HL-60 (cell line): ENCODE data around the gene AMFR.

Source experiments
- DNase-seq, 2 experiments: peaks; one replicate each; pipeline ENCODE4 v3.0.0-alpha.2; 2010 to 2020; ENCODE audit warnings: low read depth in 1 of 2, low spot score in 1 of 2
- H3K27ac ChIP-seq: fragments of 250-450 bp; sonication (Bioruptor Pico); replicated peaks from 2 replicates; pipeline ENCODE4 v1.5.1; 2020; ENCODE audit warnings: mild to moderate bottlenecking, moderate library complexity
- H3K27me3 ChIP-seq: fragments of 250-450 bp; sonication (Bioruptor Pico); 2 replicates; pipeline ENCODE4 v1.5.1; 2021; ENCODE audit warnings: mild to moderate bottlenecking, moderate library complexity; ENCODE audit not compliant: insufficient read depth, poor library complexity, severe bottlenecking
- H3K4me3 ChIP-seq: replicated peaks from 2 replicates; pipeline ENCODE4 v1.5.1; 2011; ENCODE audit warnings: mild to moderate bottlenecking, control low read depth, low read length; ENCODE audit not compliant: insufficient read depth
- CTCF ChIP-seq: IDR thresholded peaks from one replicate; pipeline ENCODE4 v1.5.1; 2011; ENCODE audit warnings: low read length, control low read depth, inconsistent platforms; ENCODE audit not compliant: insufficient read depth
- GABPA ChIP-seq: IDR thresholded peaks from 2 replicates; pipeline ENCODE4 v1.6.1; 2012; ENCODE audit warnings: low read depth
- POLR2AphosphoS5 ChIP-seq: IDR thresholded peaks from 2 replicates; pipeline ENCODE4 v1.6.1; 2012; ENCODE audit warnings: low read depth
- REST ChIP-seq: IDR thresholded peaks from 2 replicates; pipeline ENCODE4 v1.6.1; 2012; ENCODE audit warnings: low read depth; ENCODE audit not compliant: insufficient replicate concordance
- SPI1 ChIP-seq: IDR thresholded peaks from 2 replicates; pipeline ENCODE4 v1.6.1; 2012; ENCODE audit warnings: low read depth, mild to moderate bottlenecking, borderline replicate concordance

AMFR gene

GRCh38 chr16:56325956-56326355 is 99.4 kb downstream of the AMFR start:
- Histone ChIP-seq H3K27ac (no peak overlapping the region), H3K4me3 (no peak overlapping the region), H3K27me3 (no peaks in the 10 kb centered on the region)
- no peak for TF ChIP-seq GABPA
- no peak for TF ChIP-seq POLR2AphosphoS5
- no peak for TF ChIP-seq SPI1
- TF ChIP-seq CTCF: no peak
- TF ChIP-seq REST: no peak
- DNase-seq: no peak

DNA sequence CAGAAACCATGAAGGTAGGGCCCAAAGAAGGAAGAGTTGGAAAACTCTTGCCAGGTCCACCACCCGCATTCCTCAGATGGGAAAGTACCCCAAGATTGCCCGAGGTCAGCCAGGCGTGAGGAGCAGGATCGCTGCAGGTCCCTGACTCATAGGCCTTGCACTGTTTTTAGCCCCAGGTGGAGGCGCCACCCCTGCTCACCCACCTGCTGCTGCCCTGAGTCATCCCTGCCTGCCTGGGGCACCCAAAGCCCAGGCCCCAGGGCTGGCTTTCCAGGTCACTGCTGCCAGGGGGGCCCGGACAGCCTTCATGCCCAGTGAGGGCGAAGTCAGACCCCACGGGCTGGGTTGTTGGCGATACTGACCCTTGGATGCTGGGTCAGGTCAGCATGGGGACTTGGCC is 100.9 kb downstream of the AMFR start:
- Histone ChIP-seq H3K4me3 (no peak overlapping the region), H3K27me3 (no peaks in the 10 kb centered on the region), H3K27ac (no peak overlapping the region)
- DNase-seq: no peak
- TF ChIP-seq POLR2AphosphoS5 (no peak), CTCF (no peak), REST (no peak), GABPA (no peak), SPI1 (no peak)

GRCh38 chr16:56321571-56321970 is 103.8 kb downstream of the AMFR start:
- no peaks in the 10 kb centered on the region for H3K27me3 ChIP-seq
- no peak for DNase-seq
- TF ChIP-seq GABPA (no peak), REST (no peak), SPI1 (no peak), POLR2AphosphoS5 (no peak), CTCF (no peak)
- no peak overlapping the region for H3K4me3 ChIP-seq
- H3K27ac ChIP-seq: no peak overlapping the region
